HG02759 (cell line): ENCODE measurements around the gene SPATA2.
"Not testable (repeated sequence)": the region's sequence is repeated elsewhere in the genome, so short reads cannot be mapped to it uniquely, and the experiment has no call there.

Experiments used
- ATAC-seq: cut with Tn5 transposase; IDR thresholded peaks from one replicate; pipeline ENCODE4 v1.9.1; 2021; ENCODE audit warnings: mild to moderate bottlenecking, moderate library complexity; ENCODE audit not compliant: unreplicated experiment

SPATA2 gene

GRCh38 chr20:49906101-49906604 is 9.2 kb downstream of the SPATA2 start:
- no peak for ATAC-seq

DNA sequence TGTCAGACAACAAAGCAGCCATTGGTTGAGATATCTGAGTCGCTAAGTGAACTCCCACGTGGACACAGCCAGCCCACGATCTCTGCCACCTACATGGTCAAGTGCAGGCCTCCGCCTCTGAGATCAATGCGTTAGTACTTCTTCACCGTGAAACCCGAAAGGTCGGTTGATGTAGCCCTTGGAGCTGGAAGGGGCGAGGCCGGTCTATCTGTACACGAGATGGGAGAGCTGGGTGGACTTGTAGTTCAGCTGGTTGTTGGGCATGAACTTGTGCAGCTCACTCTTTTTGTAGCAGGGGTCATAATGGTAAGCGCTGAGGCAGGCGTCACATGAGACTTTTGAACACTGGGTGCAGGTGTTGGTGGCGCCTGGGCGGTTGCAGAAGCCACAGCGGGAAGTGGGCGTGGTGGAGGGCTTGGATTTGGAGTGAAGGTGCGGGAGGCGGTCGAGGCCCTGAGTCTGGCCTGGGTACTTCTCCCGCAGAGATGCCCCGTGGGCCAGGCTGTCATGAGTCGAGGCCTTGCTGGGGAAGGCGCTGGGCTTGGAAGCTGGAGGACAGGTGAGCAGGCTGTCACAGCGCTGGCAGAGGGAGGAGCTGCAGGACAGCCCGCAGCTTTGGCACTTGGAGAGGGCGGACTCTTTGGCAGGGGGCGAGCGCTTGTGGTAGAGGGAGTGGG is 9.8 kb downstream of the SPATA2 start:
- no peak for ATAC-seq

DNA sequence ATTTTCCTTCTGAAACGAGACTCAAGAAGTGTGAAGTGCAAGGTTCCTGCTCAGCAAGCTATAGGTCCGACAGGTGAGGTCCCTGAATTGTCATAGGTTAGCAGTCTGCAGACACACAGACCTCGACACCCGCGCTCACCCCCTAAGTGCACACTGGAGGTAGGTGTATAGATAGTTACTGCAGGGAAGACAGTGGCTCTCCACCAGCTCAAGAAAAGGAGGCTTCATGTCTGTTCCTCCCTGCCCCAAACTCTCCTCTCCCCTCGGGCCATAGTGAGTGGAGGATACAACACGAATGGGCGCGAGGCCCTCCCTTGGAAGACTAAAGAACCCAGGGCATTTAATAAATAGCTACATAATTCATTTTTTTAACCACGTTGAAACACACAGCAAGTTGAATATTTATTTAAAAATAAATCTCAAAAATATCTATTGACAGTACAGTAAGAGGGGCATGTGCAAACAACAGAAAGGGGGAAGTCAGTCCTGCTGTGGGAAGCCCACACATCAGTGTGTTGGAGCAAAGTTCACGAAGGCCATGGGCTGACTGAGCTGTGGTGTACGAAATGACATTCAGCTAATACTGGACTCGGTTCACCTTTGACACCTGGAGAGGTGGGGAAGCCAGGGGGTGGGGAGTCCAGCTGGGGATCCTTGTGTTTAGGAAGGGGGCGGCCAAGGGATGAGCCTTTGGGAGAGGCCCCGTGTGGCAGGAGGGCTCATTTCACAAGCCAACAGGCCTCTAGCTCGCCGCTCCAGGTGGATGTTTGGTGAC is 10.7 kb downstream of the SPATA2 start:
- no peak for ATAC-seq

DNA sequence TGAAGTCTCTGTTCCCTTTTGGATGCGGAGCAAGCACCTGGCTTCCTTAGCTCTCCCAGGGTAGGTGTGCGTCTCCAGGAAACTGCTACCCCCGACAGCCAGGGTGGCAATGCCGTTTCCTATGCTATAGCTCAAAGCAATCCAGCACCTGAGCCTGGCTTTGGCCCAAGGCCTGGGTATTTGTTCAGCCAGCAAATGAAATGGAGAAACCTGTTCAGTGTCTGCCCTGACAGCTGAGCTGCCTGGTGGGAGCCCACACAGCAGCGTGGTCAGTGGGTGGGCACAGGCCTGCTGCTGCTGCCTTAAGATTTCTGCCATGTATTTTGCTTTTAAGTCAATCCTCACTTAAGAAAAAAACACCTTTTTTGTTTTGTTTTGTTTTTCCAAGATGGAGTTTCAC is 13.7 kb downstream of the SPATA2 start:
- no peak for ATAC-seq

GRCh38 chr20:49899541-49900383 is 15.6 kb downstream of the SPATA2 start:
- ATAC-seq: no peak

GRCh38 chr20:49896204-49896603 is 19.1 kb downstream of the SPATA2 start:
- no peak for ATAC-seq

GRCh38 chr20:49895474-49896093 is 19.7 kb downstream of the SPATA2 start:
- not testable (repeated sequence) for ATAC-seq

GRCh38 chr20:49894073-49894470 is 21.3 kb downstream of the SPATA2 start:
- no peak for ATAC-seq

DNA sequence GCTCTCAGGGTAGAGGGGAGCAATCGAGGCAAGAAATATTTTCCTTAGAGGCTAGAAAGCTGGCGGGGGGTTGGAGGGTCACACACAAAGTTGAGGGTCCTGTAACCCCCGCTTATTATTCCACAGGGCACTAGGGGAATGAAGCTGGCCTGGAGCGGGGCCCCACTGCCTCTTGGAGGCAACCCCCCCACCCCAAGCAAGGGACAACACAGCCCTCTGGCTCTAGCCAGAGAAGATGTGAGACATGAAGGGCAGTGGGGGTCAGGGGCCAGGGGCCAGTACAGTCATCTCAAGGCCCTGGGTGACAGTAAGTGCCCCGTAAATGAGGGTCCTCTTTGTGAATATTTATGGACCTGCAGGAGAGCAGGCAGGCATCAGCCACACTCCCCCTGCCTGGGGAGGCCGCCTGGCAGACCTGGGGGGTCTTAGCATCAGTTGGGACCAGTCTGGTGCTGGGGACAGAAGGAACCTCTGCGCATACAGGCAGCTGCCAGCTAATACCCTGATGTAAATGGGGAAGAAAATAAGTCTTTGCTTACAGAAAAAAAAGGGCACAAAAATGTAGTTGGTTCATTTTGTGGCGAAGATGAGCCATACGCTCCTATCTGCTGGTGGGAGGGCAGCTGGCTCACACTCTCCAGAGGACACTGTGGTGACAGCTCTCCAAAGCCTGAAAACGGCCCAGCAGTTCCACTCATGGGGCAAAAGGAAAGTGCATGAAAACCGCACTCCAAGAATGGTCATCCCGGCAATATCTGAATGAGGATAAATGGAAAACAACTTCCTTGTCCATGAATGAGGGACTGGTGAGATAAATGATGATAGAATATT is 21.9 kb downstream of the SPATA2 start:
- no peak for ATAC-seq

DNA sequence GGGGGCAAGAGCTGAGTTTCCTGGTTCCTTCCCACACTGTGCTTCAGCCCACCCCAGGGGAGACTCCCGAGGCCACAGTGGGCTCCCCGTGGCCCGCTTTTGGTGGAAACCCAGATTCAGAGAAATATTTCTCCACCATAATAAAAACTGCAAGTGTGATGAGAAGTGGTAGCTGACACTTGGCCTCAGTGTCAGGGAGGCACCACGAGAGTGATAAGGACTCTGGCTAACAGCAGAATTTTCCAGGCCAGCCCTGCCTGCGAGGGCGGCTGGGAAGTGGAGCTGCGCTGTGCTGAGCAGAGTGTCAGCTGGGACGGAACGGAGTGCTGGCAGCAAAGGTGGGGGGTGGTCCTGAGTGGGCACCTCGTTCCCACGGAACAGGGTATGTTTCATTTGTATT is 22.5 kb downstream of the SPATA2 start:
- ATAC-seq: no peak

- ATAC-seq: no peak
Measured at GRCh38 chr20:49892260-49892659, 23.1 kb downstream of the SPATA2 start.

- ATAC-seq: no peak
Measured at GRCh38 chr20:49891476-49892110, 23.7 kb downstream of the SPATA2 start.

GRCh38 chr20:49890471-49891361 is 24.6 kb downstream of the SPATA2 start:
- ATAC-seq: no peak

DNA sequence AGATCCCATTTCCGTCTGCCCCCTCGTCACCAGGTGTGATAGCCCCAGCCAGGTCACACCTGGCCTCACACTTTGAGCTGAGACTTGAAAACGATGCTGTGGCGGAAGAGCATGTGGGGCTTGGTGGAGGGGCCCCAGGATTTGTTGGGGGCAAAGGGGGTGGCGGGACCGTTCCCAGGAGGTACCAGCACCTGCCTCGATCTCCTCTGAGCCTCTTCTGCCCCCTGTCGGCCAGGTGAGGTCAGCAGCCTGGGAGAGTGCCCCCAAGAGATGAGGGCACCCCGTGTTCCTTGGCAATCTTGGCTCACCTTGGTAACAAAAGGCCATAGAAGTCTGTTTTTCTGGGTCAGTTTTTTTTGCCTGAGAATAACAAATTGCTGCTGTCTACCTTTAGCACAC is 25.4 kb downstream of the SPATA2 start:
- no peak for ATAC-seq

DNA sequence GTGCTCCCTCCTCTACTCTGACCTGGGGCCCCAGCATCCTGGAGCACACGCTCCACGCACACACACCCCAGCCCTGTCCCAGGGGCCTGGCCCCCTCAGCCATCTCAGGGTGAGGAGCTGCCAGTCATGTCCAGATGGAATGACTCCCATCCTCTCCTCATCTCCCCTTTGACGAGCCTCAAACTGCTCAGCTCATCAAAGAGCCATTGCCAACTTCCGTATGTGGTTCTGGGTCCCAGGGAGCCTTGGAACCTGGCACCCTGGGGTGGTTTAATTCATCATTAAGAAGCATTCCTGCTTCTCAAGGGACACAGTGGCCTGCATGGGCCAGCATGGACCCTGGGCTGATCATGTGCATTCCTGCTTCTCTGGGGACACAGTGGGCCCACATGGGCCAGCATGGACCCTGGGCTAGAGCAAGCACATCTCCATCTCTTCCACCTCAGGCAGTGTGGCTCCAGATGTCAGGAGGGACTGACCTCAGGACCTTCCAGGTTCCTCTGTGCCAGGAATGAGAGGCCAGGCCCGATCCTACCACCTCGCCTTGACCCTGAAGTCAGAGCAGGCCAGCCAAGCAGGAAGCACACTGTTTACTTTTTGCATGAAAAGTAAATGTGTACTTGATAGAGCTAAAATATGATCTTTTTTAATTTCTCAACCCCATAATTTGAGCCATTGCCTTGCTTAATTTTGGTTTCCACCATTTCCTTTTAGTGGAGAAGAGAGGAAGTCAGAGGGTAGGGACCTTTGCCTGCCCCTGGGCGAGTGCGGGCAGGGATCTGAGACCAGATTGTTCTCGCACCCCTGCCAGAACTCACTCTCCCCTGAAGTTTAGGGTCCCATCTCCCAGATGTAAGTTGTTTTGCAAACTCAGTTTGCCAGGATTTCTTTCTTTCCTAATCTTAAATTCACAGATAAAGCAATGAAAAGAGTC is 26.1 kb downstream of the SPATA2 start:
- no peak for ATAC-seq

- ATAC-seq: no peak
Measured at GRCh38 chr20:49888212-49889000, 26.9 kb downstream of the SPATA2 start.
